Epithelial cell of proximal tubule (primary cell): ENCODE results near the gene SLC35G4. TPM values are rescaled to one million over a fixed set of nuclear protein-coding genes. Genes with fewer than 3 reads are reported as not detected.
"Not testable (repeated sequence)": the region's sequence is repeated elsewhere in the genome, so short reads cannot be mapped to it uniquely, and the experiment has no call there.

ENCODE experiments used
- DNase-seq: peaks from one replicate; pipeline ENCODE4 v3.0.0-alpha.2; 2011; ENCODE audit warnings: low read depth
- H3K4me3 ChIP-seq: 2 replicates; pipeline ENCODE4 v1.5.1; 2011; ENCODE audit warnings: low read depth, mild to moderate bottlenecking, low read length
- total RNA-seq: library from RNA; depleted of rRNA; stranded (reverse); fragments of >200 nt; gene quantifications from 2 replicates; pipeline ENCODE4 v1.2.3, GENCODE V29; 2015
- TF ChIP-seq, protein P1 (sequence below): conservative IDR thresholded peaks from 2 replicates; pipeline ENCODE4 v1.5.1; 2012; ENCODE audit warnings: low read depth, mild to moderate bottlenecking, low read length

SLC35G4 gene
- total RNA-seq, 1 donor from 2014 or later = not detected

- TF ChIP-seq, protein P1, sequence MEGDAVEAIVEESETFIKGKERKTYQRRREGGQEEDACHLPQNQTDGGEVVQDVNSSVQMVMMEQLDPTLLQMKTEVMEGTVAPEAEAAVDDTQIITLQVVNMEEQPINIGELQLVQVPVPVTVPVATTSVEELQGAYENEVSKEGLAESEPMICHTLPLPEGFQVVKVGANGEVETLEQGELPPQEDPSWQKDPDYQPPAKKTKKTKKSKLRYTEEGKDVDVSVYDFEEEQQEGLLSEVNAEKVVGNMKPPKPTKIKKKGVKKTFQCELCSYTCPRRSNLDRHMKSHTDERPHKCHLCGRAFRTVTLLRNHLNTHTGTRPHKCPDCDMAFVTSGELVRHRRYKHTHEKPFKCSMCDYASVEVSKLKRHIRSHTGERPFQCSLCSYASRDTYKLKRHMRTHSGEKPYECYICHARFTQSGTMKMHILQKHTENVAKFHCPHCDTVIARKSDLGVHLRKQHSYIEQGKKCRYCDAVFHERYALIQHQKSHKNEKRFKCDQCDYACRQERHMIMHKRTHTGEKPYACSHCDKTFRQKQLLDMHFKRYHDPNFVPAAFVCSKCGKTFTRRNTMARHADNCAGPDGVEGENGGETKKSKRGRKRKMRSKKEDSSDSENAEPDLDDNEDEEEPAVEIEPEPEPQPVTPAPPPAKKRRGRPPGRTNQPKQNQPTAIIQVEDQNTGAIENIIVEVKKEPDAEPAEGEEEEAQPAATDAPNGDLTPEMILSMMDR = no peak
- no peak overlapping the region for H3K4me3 ChIP-seq
- DNase-seq = no peak
These were observed 22.5 kb upstream of the SLC35G4 start for GRCh38 chr18:11586896-11587295.

DNA sequence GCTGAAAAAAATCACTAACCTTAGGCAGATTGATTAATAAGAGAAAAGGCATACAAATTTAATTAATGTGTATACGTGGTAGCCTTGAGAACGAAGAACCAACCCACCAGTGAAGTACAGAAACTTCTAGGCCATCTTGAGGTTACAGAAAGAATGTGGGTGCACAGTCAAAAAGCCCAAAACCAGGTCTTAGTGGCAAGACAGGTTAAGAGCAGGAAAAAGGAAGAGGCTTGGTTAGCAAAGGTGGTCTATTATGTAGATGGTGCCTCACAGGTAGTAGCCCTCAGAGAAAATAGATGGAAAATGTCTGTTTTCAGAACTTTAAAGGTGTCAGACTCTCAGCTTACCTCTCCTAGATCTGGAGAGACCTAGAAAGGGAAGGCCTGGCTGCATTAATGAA lies 22.0 kb upstream of the SLC35G4 start:
- no peak for DNase-seq

GRCh38 chr18:11587846-11588245 lies 21.6 kb upstream of the SLC35G4 start:
- TF ChIP-seq, protein P1 = no peak
- H3K4me3 ChIP-seq = no peak overlapping the region
- DNase-seq = no peak

More for the DNA sequence above, 22.0 kb upstream of the SLC35G4 start:
- H3K4me3 ChIP-seq = no peak overlapping the region
- TF ChIP-seq, protein P1 = no peak

- no peak overlapping the region for H3K4me3 ChIP-seq
These were observed 17.4 kb upstream of the SLC35G4 start for GRCh38 chr18:11591957-11592356.

DNA sequence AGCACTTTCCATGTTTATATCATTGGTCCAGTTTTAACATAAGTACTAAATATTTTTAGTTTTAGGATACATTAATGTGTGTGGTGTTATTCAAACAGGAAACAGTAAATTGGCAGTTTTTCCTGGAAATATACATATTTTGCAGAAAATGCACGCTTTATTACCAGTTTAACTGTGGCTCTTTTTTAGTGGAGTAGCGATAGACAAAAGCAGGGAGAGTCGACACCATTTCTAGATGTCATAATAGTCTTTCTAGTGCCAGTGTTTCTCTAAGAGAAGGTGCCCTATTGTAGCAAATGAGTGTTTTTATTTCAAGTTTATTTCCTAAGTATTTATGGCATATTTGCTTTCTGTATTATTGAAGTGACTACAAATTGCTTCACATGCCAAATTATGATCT lies 9.1 kb upstream of the SLC35G4 start:
- TF ChIP-seq, protein P1 = no peak
- no peak for DNase-seq
- no peak overlapping the region for H3K4me3 ChIP-seq

More at GRCh38 chr18:11591957-11592356, 17.4 kb upstream of the SLC35G4 start:
- TF ChIP-seq, protein P1 = no peak
- no peak for DNase-seq

DNA sequence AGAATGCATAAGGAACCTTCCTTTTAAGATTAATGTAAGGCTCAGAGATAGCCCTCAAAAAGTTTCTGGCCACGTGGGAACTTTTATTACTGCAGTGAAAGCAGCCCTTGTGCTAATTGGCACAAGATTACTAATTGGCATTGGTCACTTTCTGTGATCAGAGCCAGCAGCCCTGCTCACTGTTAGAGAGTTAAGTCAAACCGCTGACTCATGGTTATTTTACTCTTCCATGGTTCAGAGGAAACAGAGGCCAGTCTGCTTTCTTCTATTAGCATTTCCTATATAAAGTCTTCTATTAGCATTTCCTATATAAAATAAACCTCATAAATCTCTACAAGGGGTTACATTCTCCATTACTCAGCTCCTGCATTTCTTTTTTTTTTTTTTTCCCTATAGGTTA lies 1.5 kb upstream of the SLC35G4 start:
- TF ChIP-seq, protein P1 = no peak
- peak; percentile 4 for DNase-seq
- no peak overlapping the region for H3K4me3 ChIP-seq

GRCh38 chr18:11608618-11609017 lies 778 bp upstream of the SLC35G4 start:
- not testable (repeated sequence) for H3K4me3 ChIP-seq, DNase-seq

GRCh38 chr18:11613073-11613472 lies 3.7 kb downstream of the SLC35G4 start:
- H3K4me3 ChIP-seq, DNase-seq: not testable (repeated sequence)

DNA sequence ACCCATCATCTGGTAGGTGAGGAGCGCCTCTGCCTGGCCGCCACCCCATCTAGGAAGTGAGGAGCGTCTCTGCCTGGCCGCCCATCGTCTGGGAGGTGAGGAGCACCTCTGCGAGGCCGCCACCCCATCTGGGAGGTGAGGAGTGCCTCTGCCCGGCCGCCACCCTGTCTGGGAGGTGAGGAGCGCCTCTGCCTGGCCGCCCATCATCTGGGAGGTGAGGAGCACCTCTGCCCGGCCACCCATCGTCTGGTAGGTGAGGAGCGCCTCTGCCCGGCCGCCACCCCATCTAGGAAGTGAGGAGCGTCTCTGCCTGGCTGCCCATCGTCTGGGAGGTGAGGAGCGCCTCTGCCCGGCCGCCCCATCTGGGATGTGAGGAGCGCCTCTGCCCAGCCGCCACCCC lies 4.2 kb downstream of the SLC35G4 start:
- not testable (repeated sequence) for DNase-seq, H3K4me3 ChIP-seq

DNA sequence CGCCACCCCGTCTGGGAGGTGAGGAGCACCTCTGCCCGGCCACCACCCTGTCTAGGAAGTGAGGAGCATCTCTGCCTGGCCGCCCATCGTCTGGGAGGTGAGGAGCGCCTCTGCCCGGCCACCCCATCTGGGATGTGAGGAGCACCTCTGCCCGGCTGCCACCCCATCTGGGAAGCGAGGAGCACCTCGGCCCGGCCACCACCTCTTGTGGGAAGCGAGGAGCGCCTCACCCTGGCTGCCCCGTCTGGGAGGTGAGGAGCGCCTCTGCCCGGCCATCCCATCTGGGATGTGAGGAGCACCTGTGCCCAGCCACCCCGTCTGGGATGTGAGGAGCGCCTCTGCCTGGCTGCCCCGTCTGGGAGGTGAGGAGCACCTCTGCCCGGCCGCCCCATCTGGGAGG lies 4.6 kb downstream of the SLC35G4 start:
- not testable (repeated sequence) for H3K4me3 ChIP-seq, DNase-seq

DNA sequence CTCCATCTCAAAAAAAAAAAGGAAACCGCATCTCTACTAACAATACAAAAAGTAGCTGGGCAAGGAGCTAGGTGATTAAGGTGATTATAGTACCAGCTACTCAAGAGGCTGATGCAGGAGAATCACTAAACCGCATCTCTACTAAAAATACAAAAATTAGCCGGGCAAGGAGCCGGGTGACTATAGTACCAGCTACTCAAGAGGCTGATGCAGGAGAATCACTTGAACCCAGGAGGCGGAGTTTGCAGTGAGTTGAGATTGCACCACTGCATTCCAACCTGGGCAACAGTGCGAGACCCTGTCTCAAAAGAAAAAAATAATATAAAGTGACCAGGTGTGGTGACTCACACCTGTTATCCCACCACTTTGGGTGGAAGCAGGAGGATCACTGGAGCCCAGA lies 5.6 kb downstream of the SLC35G4 start:
- not testable (repeated sequence) for H3K4me3 ChIP-seq, DNase-seq

- H3K4me3 ChIP-seq, DNase-seq: not testable (repeated sequence)
These were observed 37.9 kb downstream of the SLC35G4 start for GRCh38 chr18:11647310-11647709.
